Neural progenitor cell (in vitro differentiated cells): ENCODE data around the gene C19orf38. TPM values are rescaled to one million over a fixed set of nuclear protein-coding genes. Genes with fewer than 3 reads are reported as not detected.

Experiments
- DNase-seq: peaks from one replicate; pipeline ENCODE4 v3.0.0-alpha.2; 2016; ENCODE audit warnings: low spot score
- H2AFZ ChIP-seq: fragments of 200-600 bp; sonication (generic); replicated peaks from 2 replicates; pipeline ENCODE4 v1.6.1; 2016; ENCODE audit warnings: antibody characterized with exemption
- H3F3A ChIP-seq: fragments of 200-600 bp; sonication (generic); 2 replicates; pipeline ENCODE4 v1.6.1; 2016; ENCODE audit warnings: antibody characterized with exemption, low read depth
- H3K27ac ChIP-seq: fragments of 200-600 bp; sonication (generic); 2 replicates; pipeline ENCODE4 v1.5.1; 2016; ENCODE audit warnings: mild to moderate bottlenecking
- H3K27me3 ChIP-seq: fragments of 200-600 bp; sonication (generic); 2 replicates; pipeline ENCODE4 v1.6.1; 2016; ENCODE audit warnings: mild to moderate bottlenecking, moderate library complexity
- H3K36me3 ChIP-seq: fragments of 200-600 bp; sonication (generic); 2 replicates; pipeline ENCODE4 v1.5.1; 2016
- H3K4me1 ChIP-seq: fragments of 200-600 bp; sonication (generic); 2 replicates; pipeline ENCODE4 v1.6.1; 2016; ENCODE audit warnings: mixed run types
- H3K4me2 ChIP-seq: fragments of 200-600 bp; sonication (generic); 2 replicates; pipeline ENCODE4 v1.6.1; 2016
- H3K4me3 ChIP-seq: fragments of 200-600 bp; sonication (generic); 2 replicates; pipeline ENCODE4 v1.5.1; 2016
- H3K79me2 ChIP-seq: fragments of 200-600 bp; sonication (generic); 2 replicates; pipeline ENCODE4 v1.6.1; 2016; ENCODE audit warnings: low read depth
- H3K9ac ChIP-seq: fragments of 200-600 bp; sonication (generic); 2 replicates; pipeline ENCODE4 v1.6.1; 2016
- H3K9me3 ChIP-seq: fragments of 200-600 bp; sonication (generic); 2 replicates; pipeline ENCODE4 v1.5.1; 2016; ENCODE audit warnings: low read depth
- H4K20me1 ChIP-seq: fragments of 200-600 bp; sonication (generic); 2 replicates; pipeline ENCODE4 v1.6.1; 2016; ENCODE audit warnings: low read depth
- H3K27ac Mint-ChIP-seq: 3 replicates; pipeline ENCODE4 v1.8.0; 2021; ENCODE audit warnings: mixed read lengths
- H3K27me3 Mint-ChIP-seq: 2 replicates; pipeline ENCODE4 v1.8.0; 2022; ENCODE audit warnings: low read depth, mild to moderate bottlenecking, inconsistent platforms, moderate library complexity, mixed read lengths; ENCODE audit not compliant: insufficient read depth
- H3K36me3 Mint-ChIP-seq: 3 replicates; pipeline ENCODE4 v1.8.0; 2021; ENCODE audit warnings: mixed read lengths
- H3K4me1 Mint-ChIP-seq: 3 replicates; pipeline ENCODE4 v1.8.0; 2021; ENCODE audit warnings: mixed read lengths
- H3K4me3 Mint-ChIP-seq: 3 replicates; pipeline ENCODE4 v1.8.0; 2021; ENCODE audit warnings: mild to moderate bottlenecking, moderate library complexity, mixed read lengths
- H3K9me3 Mint-ChIP-seq: 3 replicates; pipeline ENCODE4 v1.8.0; 2020; ENCODE audit warnings: mixed read lengths
- EZH2 ChIP-seq: fragments of 200-600 bp; sonication (generic); IDR thresholded peaks from 2 replicates; pipeline ENCODE4 v1.6.1; 2017; ENCODE audit warnings: antibody characterized with exemption, mild to moderate bottlenecking, moderate library complexity
- EZH2phosphoT487 ChIP-seq: fragments of 200-600 bp; sonication (generic); IDR thresholded peaks from 2 replicates; pipeline ENCODE4 v1.6.1; 2017; ENCODE audit warnings: antibody characterized with exemption
- total RNA-seq: library from RNA; depleted of rRNA; stranded (reverse); fragments of >200 nt; gene quantifications from 2 replicates; pipeline ENCODE4 v1.2.3, GENCODE V29; 2015; ENCODE audit warnings: low replicate concordance
- TF ChIP-seq, protein P1 (sequence below): fragments of 200-600 bp; sonication (generic); IDR thresholded peaks from 2 replicates; pipeline ENCODE4 v1.5.1; 2017; ENCODE audit warnings: antibody characterized with exemption, mild to moderate bottlenecking

C19orf38 gene
- total RNA-seq, 1 donor from 2014 or later: not detected

DNA sequence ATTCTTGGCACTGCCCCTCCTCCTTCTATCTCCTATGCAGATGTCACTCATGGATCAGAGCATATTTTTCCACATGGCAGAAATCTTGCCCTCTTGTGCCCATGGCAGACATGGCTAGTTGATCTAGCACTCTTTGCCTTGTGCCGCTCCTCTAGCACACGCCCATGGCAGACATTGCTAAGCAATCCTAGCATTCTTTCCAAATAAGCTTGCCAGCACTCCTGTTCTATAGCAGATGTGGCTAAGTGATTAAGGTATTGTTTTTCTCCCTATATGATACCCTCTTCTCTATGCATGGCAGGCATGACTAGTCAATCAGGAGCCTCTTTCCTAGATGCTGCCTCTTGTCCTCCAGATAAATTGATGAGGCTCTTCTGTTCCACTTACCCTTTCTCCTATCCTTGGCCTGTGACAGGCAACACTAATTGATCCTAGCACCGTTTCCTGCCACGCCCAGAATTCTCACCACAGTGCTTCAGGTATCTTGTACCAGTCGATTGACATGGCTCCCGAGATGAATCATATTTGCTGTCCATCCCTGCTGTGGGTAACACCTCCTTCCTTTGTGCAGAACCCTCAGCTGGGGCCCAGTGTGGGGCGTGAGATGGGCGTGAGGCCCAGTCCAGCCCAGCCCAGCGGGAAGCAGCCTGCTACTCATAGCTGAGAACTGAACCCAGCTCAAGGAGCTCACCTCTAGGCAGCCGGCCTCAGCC is 39.1 kb upstream of the C19orf38 start:
- no peak for DNase-seq
- peaks cover 25% of the 10 kb centered on the region for H3K36me3 Mint-ChIP-seq
- TF ChIP-seq EZH2phosphoT487: no peak
- TF ChIP-seq, protein P1, sequence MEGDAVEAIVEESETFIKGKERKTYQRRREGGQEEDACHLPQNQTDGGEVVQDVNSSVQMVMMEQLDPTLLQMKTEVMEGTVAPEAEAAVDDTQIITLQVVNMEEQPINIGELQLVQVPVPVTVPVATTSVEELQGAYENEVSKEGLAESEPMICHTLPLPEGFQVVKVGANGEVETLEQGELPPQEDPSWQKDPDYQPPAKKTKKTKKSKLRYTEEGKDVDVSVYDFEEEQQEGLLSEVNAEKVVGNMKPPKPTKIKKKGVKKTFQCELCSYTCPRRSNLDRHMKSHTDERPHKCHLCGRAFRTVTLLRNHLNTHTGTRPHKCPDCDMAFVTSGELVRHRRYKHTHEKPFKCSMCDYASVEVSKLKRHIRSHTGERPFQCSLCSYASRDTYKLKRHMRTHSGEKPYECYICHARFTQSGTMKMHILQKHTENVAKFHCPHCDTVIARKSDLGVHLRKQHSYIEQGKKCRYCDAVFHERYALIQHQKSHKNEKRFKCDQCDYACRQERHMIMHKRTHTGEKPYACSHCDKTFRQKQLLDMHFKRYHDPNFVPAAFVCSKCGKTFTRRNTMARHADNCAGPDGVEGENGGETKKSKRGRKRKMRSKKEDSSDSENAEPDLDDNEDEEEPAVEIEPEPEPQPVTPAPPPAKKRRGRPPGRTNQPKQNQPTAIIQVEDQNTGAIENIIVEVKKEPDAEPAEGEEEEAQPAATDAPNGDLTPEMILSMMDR: no peak
- no peak for TF ChIP-seq EZH2
- no peak overlapping the region for H3K4me3 ChIP-seq
- H3K27ac ChIP-seq: no peak overlapping the region
- no peaks in the 10 kb centered on the region for H3K9me3 Mint-ChIP-seq
- no peak overlapping the region for H2AFZ ChIP-seq
- H3K4me2 ChIP-seq: no peak overlapping the region
- no peaks in the 10 kb centered on the region for H3F3A ChIP-seq
- H3K9ac ChIP-seq: no peak overlapping the region
- H4K20me1 ChIP-seq: no peaks in the 10 kb centered on the region
- no peaks in the 10 kb centered on the region for H3K27me3 Mint-ChIP-seq
- no peaks in the 10 kb centered on the region for H3K4me1 ChIP-seq
- H3K27ac Mint-ChIP-seq: peak overlapping the region; percentile 15
- no peaks in the 10 kb centered on the region for H3K79me2 ChIP-seq
- H3K9me3 ChIP-seq: no peaks in the 10 kb centered on the region
- H3K4me1 Mint-ChIP-seq: peaks cover 3% of the 10 kb centered on the region
- no peaks in the 10 kb centered on the region for H3K36me3 ChIP-seq
- H3K27me3 ChIP-seq: no peaks in the 10 kb centered on the region
- no peak overlapping the region for H3K4me3 Mint-ChIP-seq

DNA sequence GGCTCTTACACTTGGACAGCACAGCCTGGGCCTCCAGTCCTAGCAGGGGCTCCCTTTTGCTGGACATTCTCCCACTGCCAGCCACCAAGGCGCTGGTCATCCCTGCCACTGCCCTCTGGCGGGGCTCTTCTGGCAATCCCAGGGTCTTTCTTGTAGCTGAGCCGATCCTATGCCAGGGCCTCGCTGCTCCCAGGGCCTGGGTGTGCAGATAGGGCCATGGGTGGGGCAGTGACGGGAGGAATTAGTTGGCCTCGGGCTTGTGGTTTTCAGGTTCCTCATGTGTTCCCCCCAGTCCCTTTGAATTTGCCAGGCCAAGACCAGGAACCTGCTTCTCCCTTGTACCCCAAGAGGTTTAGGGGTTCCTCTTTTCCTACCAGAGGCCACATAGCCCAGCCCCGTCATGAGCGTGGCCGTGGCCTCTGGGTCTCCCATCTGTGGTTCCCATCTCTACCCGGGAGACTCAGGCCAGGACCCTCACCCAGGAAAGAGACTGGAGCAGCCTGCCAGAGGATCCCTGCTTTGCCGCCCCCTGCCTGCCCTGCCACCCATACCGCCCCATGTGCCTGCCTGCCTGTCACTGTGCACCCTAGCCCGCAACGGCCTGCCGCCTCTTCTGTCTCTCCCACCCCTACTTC is 38.4 kb upstream of the C19orf38 start:
- no peaks in the 10 kb centered on the region for H4K20me1 ChIP-seq
- no peaks in the 10 kb centered on the region for H3F3A ChIP-seq
- H3K4me1 ChIP-seq: no peaks in the 10 kb centered on the region
- H3K27me3 ChIP-seq: no peaks in the 10 kb centered on the region
- H3K4me3 ChIP-seq: no peak overlapping the region
- H3K4me3 Mint-ChIP-seq: no peak overlapping the region
- TF ChIP-seq EZH2phosphoT487 (no peak), EZH2 (no peak)
- TF ChIP-seq, protein P1: no peak
- no peak overlapping the region for H3K4me2 ChIP-seq
- no peaks in the 10 kb centered on the region for H3K36me3 ChIP-seq
- DNase-seq: no peak
- no peak overlapping the region for H3K9ac ChIP-seq
- H3K9me3 ChIP-seq: no peaks in the 10 kb centered on the region
- no peaks in the 10 kb centered on the region for H3K27me3 Mint-ChIP-seq
- H3K4me1 Mint-ChIP-seq: peaks cover 3% of the 10 kb centered on the region
- H3K27ac Mint-ChIP-seq: no peak overlapping the region
- H3K9me3 Mint-ChIP-seq: no peaks in the 10 kb centered on the region
- H3K36me3 Mint-ChIP-seq: peaks cover 25% of the 10 kb centered on the region
- no peaks in the 10 kb centered on the region for H3K79me2 ChIP-seq
- no peak overlapping the region for H2AFZ ChIP-seq
- H3K27ac ChIP-seq: no peak overlapping the region

DNA sequence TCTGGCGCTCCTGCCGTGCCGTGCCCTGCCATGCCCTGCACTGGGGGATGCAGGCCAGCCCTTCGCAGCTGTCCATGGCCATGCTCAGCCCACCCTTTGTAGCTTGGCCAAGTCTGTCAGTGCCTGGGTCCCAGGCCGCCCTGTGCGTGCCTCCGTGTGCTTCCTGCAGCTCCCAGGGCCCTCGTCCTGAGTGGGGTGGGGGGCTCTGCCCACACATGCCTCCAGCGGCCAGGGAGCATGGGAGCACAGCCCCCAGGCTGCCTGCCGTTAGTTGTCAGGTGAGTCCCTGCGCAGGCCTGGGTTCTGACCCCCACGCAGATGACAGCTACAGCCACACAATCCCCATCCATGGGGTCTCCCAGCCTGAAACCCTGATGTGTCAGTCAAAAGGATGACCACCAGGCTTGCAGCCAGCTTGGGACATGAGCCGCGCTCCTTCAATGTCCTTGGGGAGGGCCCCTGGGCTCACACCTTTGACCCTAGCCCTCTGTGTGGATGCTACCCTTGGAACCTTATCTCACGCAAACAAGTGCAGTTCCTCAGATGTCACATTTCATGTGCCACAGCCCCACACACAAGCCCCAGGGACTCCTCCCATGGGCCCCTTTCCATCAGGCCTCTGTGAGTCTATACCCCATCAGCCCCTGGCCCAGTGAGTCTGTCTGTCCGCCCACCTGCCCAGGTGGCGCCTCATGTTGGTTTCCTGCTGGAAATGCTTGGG is 36.7 kb upstream of the C19orf38 start:
- Mint-ChIP-seq H3K36me3 (peaks cover 16% of the 10 kb centered on the region), H3K27ac (no peak overlapping the region), H3K27me3 (no peaks in the 10 kb centered on the region), H3K4me3 (no peak overlapping the region), H3K4me1 (peaks cover 3% of the 10 kb centered on the region), H3K9me3 (no peaks in the 10 kb centered on the region)
- Histone ChIP-seq H3K4me1 (no peaks in the 10 kb centered on the region), H3K9me3 (no peaks in the 10 kb centered on the region), H4K20me1 (no peaks in the 10 kb centered on the region), H3K4me3 (no peak overlapping the region), H2AFZ (no peak overlapping the region), H3K4me2 (no peak overlapping the region), H3K27me3 (no peaks in the 10 kb centered on the region), H3K9ac (no peak overlapping the region), H3K27ac (no peak overlapping the region), H3K36me3 (no peaks in the 10 kb centered on the region), H3K79me2 (no peaks in the 10 kb centered on the region), H3F3A (no peaks in the 10 kb centered on the region)
- DNase-seq: no peak
- TF ChIP-seq EZH2 (no peak), EZH2phosphoT487 (no peak)
- TF ChIP-seq, protein P1: no peak
